GM12892 (cell line): Measurements from ENCODE around the gene ABLIM1.

Experiments
- POLR2A ChIP-seq: IDR thresholded peaks from 2 replicates; pipeline ENCODE4 v1.6.1; 2011; ENCODE audit warnings: low read depth, low read length, control low read depth
- POLR2AphosphoS5 ChIP-seq: IDR thresholded peaks from 2 replicates; pipeline ENCODE4 v1.6.1; 2011; ENCODE audit warnings: low read depth, low read length, control low read depth
- TAF1 ChIP-seq: IDR thresholded peaks from 2 replicates; pipeline ENCODE4 v1.6.1; 2011; ENCODE audit warnings: low read depth, mild to moderate bottlenecking, control low read depth, low read length, borderline replicate concordance

DNA sequence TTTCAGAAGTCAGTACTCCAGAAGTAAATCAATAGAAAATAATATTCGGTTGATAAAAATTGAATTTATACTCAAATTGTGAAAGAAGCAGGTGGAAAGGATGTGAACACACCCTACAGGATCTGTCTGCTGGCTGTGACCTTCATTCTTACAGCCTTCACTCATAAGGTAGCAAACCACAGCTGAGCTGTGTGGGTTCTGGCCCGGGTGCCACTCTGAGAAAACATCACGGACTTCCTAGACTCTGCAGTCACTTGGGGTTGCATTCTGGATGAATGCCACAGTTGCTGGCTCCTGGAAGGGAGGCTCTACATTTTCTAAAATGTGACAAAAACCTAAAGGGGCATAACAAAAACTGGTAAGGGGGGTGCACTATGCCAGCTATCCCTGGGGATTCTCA is 36.0 kb upstream of the ABLIM1 start:
- TF ChIP-seq POLR2AphosphoS5 (no peak), TAF1 (no peak), POLR2A (no peak)
